Measurements from ENCODE around the gene NR4A2.

Gene NR4A2

GRCh38 chr2:156339865-156340264 is 7.3 kb upstream of the NR4A2 start:
- DNase-seq = no peak

GRCh38 chr2:156339110-156339847 is 6.8 kb upstream of the NR4A2 start:
- no peak for DNase-seq

GRCh38 chr2:156338578-156338977 is 6.1 kb upstream of the NR4A2 start:
- no peak for DNase-seq

GRCh38 chr2:156334496-156335478 is 2.3 kb upstream of the NR4A2 start:
- DNase-seq = peak; percentile 81

GRCh38 chr2:156333951-156334495 is 1.5 kb upstream of the NR4A2 start:
- DNase-seq = no peak

- peak; percentile 57 for DNase-seq
Observed at GRCh38 chr2:156333274-156333950, 891 bp upstream of the NR4A2 start.

- DNase-seq = no peak
Observed at GRCh38 chr2:156332284-156332533, 312 bp downstream of the NR4A2 start.

- DNase-seq = peak; percentile 14
Observed at GRCh38 chr2:156331572-156332283, 793 bp downstream of the NR4A2 start.

GRCh38 chr2:156329927-156330726 is 2.4 kb downstream of the NR4A2 start:
- DNase-seq = no peak

GRCh38 chr2:156329031-156329926 is 3.2 kb downstream of the NR4A2 start:
- no peak for DNase-seq

- DNase-seq = no peak
Observed at GRCh38 chr2:156327835-156328695, 4.5 kb downstream of the NR4A2 start.

GRCh38 chr2:156326526-156327095 is 5.9 kb downstream of the NR4A2 start:
- DNase-seq = no peak

- no peak for DNase-seq
Observed at GRCh38 chr2:156325688-156326525, 6.6 kb downstream of the NR4A2 start.

- no peak for DNase-seq
Observed at GRCh38 chr2:156323754-156324153, 8.8 kb downstream of the NR4A2 start.

- DNase-seq = no peak
Observed at GRCh38 chr2:156322686-156323231, 9.8 kb downstream of the NR4A2 start.

GRCh38 chr2:156322051-156322685 is 10.4 kb downstream of the NR4A2 start:
- no peak for DNase-seq

GRCh38 chr2:156321243-156321904 is 11.1 kb downstream of the NR4A2 start:
- no peak for DNase-seq
